Measurements from ENCODE around the gene NDE1. TPM values are rescaled to one million over a fixed set of nuclear protein-coding genes. Genes with fewer than 3 reads are reported as not detected.
"Not testable (repeated sequence)": the region's sequence is repeated elsewhere in the genome, so short reads cannot be mapped to it uniquely, and the experiment has no call there.

Gene NDE1
- total RNA-seq, 1 experiment from 2014 or later = 60.7 TPM

DNA sequence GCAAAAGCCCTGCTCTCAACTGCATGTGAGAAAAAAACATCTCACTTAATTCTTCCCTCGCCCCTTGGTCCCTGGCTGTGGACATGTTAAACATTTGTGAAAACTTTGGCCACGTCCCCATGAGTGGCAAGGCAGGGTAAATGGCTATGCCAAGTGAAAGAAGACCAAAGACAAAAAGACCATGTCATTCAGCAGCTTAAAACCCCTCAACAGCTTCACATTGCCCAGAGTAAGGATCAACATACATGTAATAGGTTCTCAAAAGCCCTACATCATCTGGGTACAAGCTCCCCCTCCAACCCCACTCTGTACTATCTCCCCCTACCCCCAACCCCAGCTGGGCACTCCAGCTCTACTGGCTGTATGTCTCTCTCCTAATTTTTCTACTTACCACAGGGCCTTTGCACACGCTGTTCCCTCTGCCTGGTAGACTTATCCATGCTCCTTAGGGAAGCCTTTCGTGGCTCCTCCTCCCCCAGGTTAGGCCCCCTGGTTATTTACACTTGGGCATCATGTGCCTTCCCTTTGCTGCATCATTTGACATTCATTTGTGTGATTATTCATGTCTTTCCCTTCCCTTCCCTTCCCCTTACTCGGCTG lies 75.7 kb downstream of the NDE1 start:
- no peaks in the 10 kb centered on the region for H3K9me3 ChIP-seq
- DNase-seq = no peak
- BruUV-seq (replicated peaks) = no TSS peak
- no peaks in the 10 kb centered on the region for H3K9me3 Mint-ChIP-seq (ENCODE audit: unreplicated experiment)
- H3K36me3 ChIP-seq (ENCODE audit: control insufficient read depth, insufficient read depth, low read length) = no peaks in the 10 kb centered on the region
- peaks cover 21% of the 10 kb centered on the region for H3K36me3 Mint-ChIP-seq (ENCODE audit: insufficient read depth, unreplicated experiment)
- no peaks in the 10 kb centered on the region for H3K27me3 Mint-ChIP-seq (ENCODE audit: insufficient read depth, unreplicated experiment)
- no peak overlapping the region for H3K4me3 Mint-ChIP-seq (ENCODE audit: unreplicated experiment)
- ChIA-PET CTCF (no interaction called here), POLR2A (no interaction called here)
- H3K4me3 ChIP-seq (ENCODE audit: low read depth, low read length) = no peak overlapping the region
- no peaks in the 10 kb centered on the region for H3K4me1 ChIP-seq
- H3K27ac Mint-ChIP-seq (ENCODE audit: unreplicated experiment) = no peak overlapping the region
- TF ChIP-seq CTCF (IDR thresholded peaks at IDR 0.05; ENCODE audit: insufficient read depth in 1 of 2, low read depth in 1 of 2, low read length in 1 of 2, severe bottlenecking in 1 of 2, unreplicated experiment in 1 of 2) = no peak
- no peaks in the 10 kb centered on the region for H3K27me3 ChIP-seq (replicated peaks; ENCODE audit: control insufficient read depth, insufficient read depth, low read length)
- H3K4me1 Mint-ChIP-seq (ENCODE audit: low read depth, unreplicated experiment) = no peaks in the 10 kb centered on the region
- intact Hi-C loops (cut with micrococcal nuclease; ENCODE audit: unreplicated experiment) = no loop called here

DNA sequence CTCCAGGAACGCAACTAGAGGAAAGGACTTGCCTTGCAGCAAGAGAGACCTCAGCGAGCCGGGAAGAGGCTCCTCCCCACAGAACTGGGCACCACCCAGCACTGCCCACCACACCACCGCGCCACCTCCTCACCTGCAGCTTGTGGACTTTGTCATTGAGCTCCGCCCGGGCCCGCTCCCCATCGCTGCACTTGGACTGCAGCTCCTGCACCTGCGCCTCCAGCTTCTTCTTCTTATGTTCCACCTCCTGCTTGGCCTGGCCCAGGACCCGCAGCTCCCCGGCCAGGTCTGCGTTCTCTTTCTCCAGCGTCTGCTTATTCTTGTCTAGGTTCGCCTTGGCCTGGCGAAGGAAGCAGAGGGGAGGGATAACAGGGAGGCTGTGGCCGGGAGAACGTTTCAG lies 76.7 kb downstream of the NDE1 start:
- Mint-ChIP-seq H3K27me3 (ENCODE audit: insufficient read depth, unreplicated experiment) (no peaks in the 10 kb centered on the region), H3K36me3 (ENCODE audit: insufficient read depth, unreplicated experiment) (peaks cover 14% of the 10 kb centered on the region), H3K4me3 (ENCODE audit: unreplicated experiment) (no peak overlapping the region), H3K27ac (ENCODE audit: unreplicated experiment) (no peak overlapping the region), H3K9me3 (ENCODE audit: unreplicated experiment) (no peaks in the 10 kb centered on the region), H3K4me1 (ENCODE audit: low read depth, unreplicated experiment) (no peaks in the 10 kb centered on the region)
- no peaks in the 10 kb centered on the region for H3K36me3 ChIP-seq (ENCODE audit: control insufficient read depth, insufficient read depth, low read length)
- no peaks in the 10 kb centered on the region for H3K27me3 ChIP-seq (replicated peaks; ENCODE audit: control insufficient read depth, insufficient read depth, low read length)
- DNase-seq = no peak
- no peaks in the 10 kb centered on the region for H3K9me3 ChIP-seq
- H3K4me1 ChIP-seq = no peaks in the 10 kb centered on the region
- H3K4me3 ChIP-seq (ENCODE audit: low read depth, low read length) = no peak overlapping the region
- TF ChIP-seq CTCF (IDR thresholded peaks at IDR 0.05; ENCODE audit: insufficient read depth in 1 of 2, low read depth in 1 of 2, low read length in 1 of 2, severe bottlenecking in 1 of 2, unreplicated experiment in 1 of 2) = no peak
- no TSS peak for BruUV-seq (replicated peaks)
- intact Hi-C loops (cut with micrococcal nuclease; ENCODE audit: unreplicated experiment) = no loop called here
- ChIA-PET CTCF (no interaction called here), POLR2A (no interaction called here)

- H3K27me3 ChIP-seq (replicated peaks; ENCODE audit: control insufficient read depth, insufficient read depth, low read length); H3K9me3 ChIP-seq; H3K9me3 Mint-ChIP-seq (ENCODE audit: unreplicated experiment); H3K27ac Mint-ChIP-seq (ENCODE audit: unreplicated experiment); H3K4me1 ChIP-seq; H3K27me3 Mint-ChIP-seq (ENCODE audit: insufficient read depth, unreplicated experiment); H3K4me3 ChIP-seq (ENCODE audit: low read depth, low read length); H3K4me3 Mint-ChIP-seq (ENCODE audit: unreplicated experiment); H3K36me3 ChIP-seq (ENCODE audit: control insufficient read depth, insufficient read depth, low read length); CTCF ChIA-PET; H3K4me1 Mint-ChIP-seq (ENCODE audit: low read depth, unreplicated experiment); BruUV-seq (replicated peaks); intact Hi-C loops (cut with micrococcal nuclease; ENCODE audit: unreplicated experiment); DNase-seq; POLR2A ChIA-PET: not testable (repeated sequence)
- peaks cover 14% of the 10 kb centered on the region for H3K36me3 Mint-ChIP-seq (ENCODE audit: insufficient read depth, unreplicated experiment)
Measured at GRCh38 chr16:15727697-15728096, 77.7 kb downstream of the NDE1 start.

DNA sequence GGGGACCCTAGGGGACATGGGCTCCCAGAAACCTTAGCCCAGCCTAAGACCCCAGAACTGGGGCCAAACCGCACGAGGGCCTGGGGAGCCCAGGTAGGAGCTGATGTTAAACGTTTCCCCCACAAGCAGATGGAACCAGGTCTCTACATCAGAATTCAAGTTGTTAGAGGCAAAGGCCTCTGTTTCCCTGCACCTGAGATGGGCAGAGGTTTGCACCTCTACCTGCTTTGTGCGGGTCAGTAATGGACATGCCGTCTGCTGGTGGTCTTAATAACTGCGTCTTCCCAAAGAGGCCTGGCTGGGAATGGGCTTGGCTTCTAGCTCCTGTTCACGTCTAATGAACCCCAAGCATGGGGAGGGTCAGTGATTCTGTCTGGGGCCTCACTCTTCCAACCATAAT lies 79.1 kb downstream of the NDE1 start:
- H3K27me3 Mint-ChIP-seq (ENCODE audit: insufficient read depth, unreplicated experiment) = no peaks in the 10 kb centered on the region
- no peak overlapping the region for H3K27ac Mint-ChIP-seq (ENCODE audit: unreplicated experiment)
- Histone ChIP-seq H3K27me3 (replicated peaks; ENCODE audit: control insufficient read depth, insufficient read depth, low read length) (no peaks in the 10 kb centered on the region; the same call in 1 of the 2 replicates), H3K36me3 (ENCODE audit: control insufficient read depth, insufficient read depth, low read length) (no peaks in the 10 kb centered on the region), H3K4me1 (no peaks in the 10 kb centered on the region), H3K4me3 (ENCODE audit: low read depth, low read length) (no peak overlapping the region), H3K9me3 (no peaks in the 10 kb centered on the region)
- no peak for DNase-seq
- no peak overlapping the region for H3K4me3 Mint-ChIP-seq (ENCODE audit: unreplicated experiment)
- ChIA-PET POLR2A (interaction anchor here (0.7 kb wide), 1 partner anchor 8 kb away, joined by 5 read pairs; no protein-coding TSS in a partner anchor), CTCF (no interaction called here)
- no peak for TF ChIP-seq CTCF (IDR thresholded peaks at IDR 0.05; ENCODE audit: insufficient read depth in 1 of 2, low read depth in 1 of 2, low read length in 1 of 2, severe bottlenecking in 1 of 2, unreplicated experiment in 1 of 2)
- intact Hi-C loops (cut with micrococcal nuclease; ENCODE audit: unreplicated experiment) = no loop called here
- no TSS peak for BruUV-seq (replicated peaks)
- H3K36me3 Mint-ChIP-seq (ENCODE audit: insufficient read depth, unreplicated experiment) = peaks cover 14% of the 10 kb centered on the region
- no peaks in the 10 kb centered on the region for H3K9me3 Mint-ChIP-seq (ENCODE audit: unreplicated experiment)
- H3K4me1 Mint-ChIP-seq (ENCODE audit: low read depth, unreplicated experiment) = no peaks in the 10 kb centered on the region

Data from Caco-2 (cell line).